Fibroblast of lung (primary cell): ENCODE results near the gene SRCIN1. TPM values are rescaled to one million over a fixed set of nuclear protein-coding genes. Genes with fewer than 3 reads are reported as not detected.
"Not testable (repeated sequence)": the region's sequence is repeated elsewhere in the genome, so short reads cannot be mapped to it uniquely, and the experiment has no call there.

Experiments
- DNase-seq, 2 donors: peaks; one replicate each; pipeline versions ENCODE4 v3.0.0 to v3.0.0-alpha.2; 2010; ENCODE audit warnings: low read depth in 2 of 2
- H2AFZ ChIP-seq: 2 replicates; pipeline ENCODE4 v1.5.1; 2012; ENCODE audit warnings: low read length, control low read depth, inconsistent platforms
- H3K27ac ChIP-seq: 2 replicates; pipeline ENCODE4 v1.5.1; 2011; ENCODE audit warnings: low read length, control low read depth; ENCODE audit not compliant: insufficient read depth
- H3K27me3 ChIP-seq: 2 replicates; pipeline ENCODE4 v1.5.1; 2011; ENCODE audit warnings: mild to moderate bottlenecking, low read length; ENCODE audit not compliant: control insufficient read depth, insufficient read depth
- H3K36me3 ChIP-seq: 2 replicates; pipeline ENCODE4 v1.5.1; 2011; ENCODE audit warnings: low read length; ENCODE audit not compliant: control insufficient read depth, insufficient read depth
- H3K4me1 ChIP-seq: 2 replicates; pipeline ENCODE4 v1.5.1; 2011; ENCODE audit warnings: low read length; ENCODE audit not compliant: control insufficient read depth, insufficient read depth; ENCODE audit errors: extremely low read depth
- H3K4me2 ChIP-seq: 2 replicates; pipeline ENCODE4 v1.5.1; 2011; ENCODE audit warnings: low read length, control low read depth; ENCODE audit not compliant: insufficient read depth; ENCODE audit errors: extremely low read depth
- H3K4me3 ChIP-seq, 4 experiments: fragments of 200-600 bp in 1 of 4; sonication (generic) in 1 of 4; replicated peaks in 1 of 4; 2 replicates each; pipeline ENCODE4 v1.5.1; 2011 to 2016; ENCODE audit warnings: low read length in 4 of 4, low read depth in 3 of 4, mild to moderate bottlenecking in 3 of 4, control low read depth in 2 of 4, inconsistent platforms in 1 of 4, mixed read lengths in 1 of 4; ENCODE audit not compliant: insufficient read depth in 1 of 4; ENCODE audit errors: control extremely low read depth in 1 of 4
- H3K79me2 ChIP-seq: 2 replicates; pipeline ENCODE4 v1.5.1; 2012; ENCODE audit warnings: mild to moderate bottlenecking, low read length, inconsistent platforms; ENCODE audit not compliant: control insufficient read depth, insufficient read depth
- H3K9ac ChIP-seq: 2 replicates; pipeline ENCODE4 v1.5.1; 2011; ENCODE audit warnings: mild to moderate bottlenecking, low read length, control low read depth; ENCODE audit not compliant: insufficient read depth
- H3K9me3 ChIP-seq: 2 replicates; pipeline ENCODE4 v1.5.1; 2012; ENCODE audit warnings: low read depth, low read length; ENCODE audit not compliant: control insufficient read depth, insufficient read depth
- H4K20me1 ChIP-seq: 2 replicates; pipeline ENCODE4 v1.5.1; 2011; ENCODE audit warnings: low read length; ENCODE audit not compliant: control insufficient read depth, insufficient read depth; ENCODE audit errors: extremely low read depth
- CTCF ChIP-seq, 2 donors: IDR thresholded peaks in 1 of 2; conservative IDR thresholded peaks in 1 of 2; 1 replicate in 1 of 2; 2 replicates in 1 of 2; pipeline ENCODE4 v1.5.1; 2011 to 2012; ENCODE audit warnings: low read length in 2 of 2, control low read depth in 1 of 2, inconsistent platforms in 1 of 2, low read depth in 1 of 2, mild to moderate bottlenecking in 1 of 2
- polyA plus RNA-seq, 2 donors: library from polyadenylated mRNA; depleted of rRNA in 1 of 2; stranded (reverse) in 1 of 2; unstranded in 1 of 2; fragments of >200 nt; gene quantifications; 2 replicates each; pipeline ENCODE4 v1.2.1, GENCODE V29; 2011 to 2012; ENCODE audit warnings: missing spikeins in 1 of 2
- total RNA-seq: library from RNA; depleted of rRNA; stranded (reverse); fragments of >200 nt; gene quantifications from 2 replicates; pipeline ENCODE4 v1.2.1, GENCODE V29; 2014

The SRCIN1 gene
- total and polyA plus RNA-seq, 2 donors (not counting 1 experiment from before 2014, with no cell fraction given): under 0.01 TPM; not detected in 1

GRCh38 chr17:38484242-38485145, 121.3 kb downstream of the SRCIN1 start:
- H3K27ac ChIP-seq: peak overlapping the region; percentile 44

GRCh38 chr17:38482700-38483043, 123.1 kb downstream of the SRCIN1 start:
- H4K20me1 ChIP-seq, DNase-seq, H3K9me3 ChIP-seq: not testable (repeated sequence)

More at GRCh38 chr17:38484242-38485145, 121.3 kb downstream of the SRCIN1 start:
- not testable (repeated sequence) for H3K27me3 ChIP-seq, H3K4me3 ChIP-seq, H3K4me1 ChIP-seq, H4K20me1 ChIP-seq, H3K79me2 ChIP-seq, H3K36me3 ChIP-seq, H2AFZ ChIP-seq, H3K9me3 ChIP-seq, H3K9ac ChIP-seq, H3K4me2 ChIP-seq
- peak; percentile 63 to 72 for TF ChIP-seq CTCF (conservative IDR thresholded peaks at IDR 0.05 in 1 of 2, IDR thresholded peaks at IDR 0.05 in 1 of 2; ENCODE audit: low read depth in 1 of 2, low read length in 2 of 2)
- peak; percentile 51 to 64 for DNase-seq

GRCh38 chr17:38482039-38482699, 123.6 kb downstream of the SRCIN1 start:
- not testable (repeated sequence) for H3K4me1 ChIP-seq, H3K27me3 ChIP-seq, DNase-seq, H3K9me3 ChIP-seq, H3K27ac ChIP-seq, H3K4me3 ChIP-seq, H2AFZ ChIP-seq, H3K9ac ChIP-seq, H3K4me2 ChIP-seq, H4K20me1 ChIP-seq, H3K79me2 ChIP-seq
- H3K36me3 ChIP-seq: peaks cover 10% of the 10 kb centered on the region

More at GRCh38 chr17:38482700-38483043, 123.1 kb downstream of the SRCIN1 start:
- not testable (repeated sequence) for H3K27ac ChIP-seq, H3K4me1 ChIP-seq, H3K79me2 ChIP-seq, H3K4me2 ChIP-seq, H3K4me3 ChIP-seq, H3K27me3 ChIP-seq, H3K9ac ChIP-seq, H2AFZ ChIP-seq
- H3K36me3 ChIP-seq: peaks cover 10% of the 10 kb centered on the region

Other genes starting within 250 kb of the SRCIN1 start
- gene ARHGAP23, start 177.5 kb downstream of the SRCIN1 start, total RNA-seq: 18.2 and 41.1 TPM in 2 replicates
- 28.1 and 31.0 TPM in 2 replicates for gene ARHGAP23, start 177.5 kb downstream of the SRCIN1 start, polyA plus RNA-seq
- gene EPOP, start 69.0 kb upstream of the SRCIN1 start, total RNA-seq: 0.26 and 0.33 TPM in 2 replicates
- gene EPOP, start 69.0 kb upstream of the SRCIN1 start, polyA plus RNA-seq: 0.14 and 0.24 TPM in 2 replicates
- gene MLLT6, start 99.3 kb upstream of the SRCIN1 start, total RNA-seq: 17.7 and 20.0 TPM in 2 replicates
- 14.3 and 15.4 TPM in 2 replicates for gene MLLT6, start 99.3 kb upstream of the SRCIN1 start, polyA plus RNA-seq
- 4.0 and 4.4 TPM in 2 replicates for gene CISD3, start 124.4 kb upstream of the SRCIN1 start, total RNA-seq
- gene CISD3, start 124.4 kb upstream of the SRCIN1 start, polyA plus RNA-seq: 5.7 and 7.6 TPM in 2 replicates
- 2.3 and 4.0 TPM in 2 replicates for gene PCGF2, start 142.4 kb upstream of the SRCIN1 start, total RNA-seq
- 8.0 and 10.5 TPM in 2 replicates for gene PCGF2, start 142.4 kb upstream of the SRCIN1 start, polyA plus RNA-seq
- 215 and 299 TPM in 2 replicates for gene PSMB3, start 146.8 kb upstream of the SRCIN1 start, total RNA-seq
- 210 and 334 TPM in 2 replicates for gene PSMB3, start 146.8 kb upstream of the SRCIN1 start, polyA plus RNA-seq
- gene PIP4K2B, start 193.6 kb upstream of the SRCIN1 start, total RNA-seq: 38.5 and 43.8 TPM in 2 replicates
- 30.6 and 33.5 TPM in 2 replicates for gene PIP4K2B, start 193.6 kb upstream of the SRCIN1 start, polyA plus RNA-seq
- 9.8 and 10.9 TPM in 2 replicates for gene CWC25, start 219.4 kb upstream of the SRCIN1 start, total RNA-seq
- 14.4 and 15.6 TPM in 2 replicates for gene CWC25, start 219.4 kb upstream of the SRCIN1 start, polyA plus RNA-seq
- 1,552 and 2,520 TPM in 2 replicates for gene RPL23, start 247.8 kb upstream of the SRCIN1 start, total RNA-seq
- 2,492 and 2,693 TPM in 2 replicates for gene RPL23, start 247.8 kb upstream of the SRCIN1 start, polyA plus RNA-seq